Activated CD4-positive, alpha-beta T cell treated with anti-CD3 and anti-CD28 coated beads, Interleukin-2, amount 50 U/mL, for 48 hours (primary cell): ENCODE data around the gene SORBS1.

Experiments
- DNase-seq, 2 experiments: peaks; one replicate each; pipeline ENCODE4 v3.0.0-alpha.2; 2020

SORBS1 gene

GRCh38 chr10:95282107-95282506 lies 279.1 kb downstream of the SORBS1 start:
- DNase-seq: no peak

DNA sequence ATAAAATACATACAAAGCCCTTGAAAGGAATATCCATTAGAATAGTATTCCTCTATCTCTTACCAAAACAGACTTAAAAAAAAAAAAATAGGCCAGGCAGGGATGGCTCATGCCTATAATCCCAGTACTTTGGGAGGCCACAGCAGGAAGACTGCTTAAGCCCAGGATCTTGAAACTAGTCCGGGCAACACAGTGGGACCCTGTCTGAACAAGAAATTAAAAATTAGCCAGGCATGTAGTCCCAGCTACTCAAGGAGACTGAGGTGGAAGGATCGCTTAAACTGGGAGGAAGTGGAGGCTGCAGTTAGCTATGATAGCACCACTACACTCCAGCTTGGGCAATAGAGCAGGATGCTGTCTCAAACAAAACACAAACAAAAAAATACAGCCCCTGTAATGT lies 280.0 kb downstream of the SORBS1 start:
- no peak for DNase-seq

DNA sequence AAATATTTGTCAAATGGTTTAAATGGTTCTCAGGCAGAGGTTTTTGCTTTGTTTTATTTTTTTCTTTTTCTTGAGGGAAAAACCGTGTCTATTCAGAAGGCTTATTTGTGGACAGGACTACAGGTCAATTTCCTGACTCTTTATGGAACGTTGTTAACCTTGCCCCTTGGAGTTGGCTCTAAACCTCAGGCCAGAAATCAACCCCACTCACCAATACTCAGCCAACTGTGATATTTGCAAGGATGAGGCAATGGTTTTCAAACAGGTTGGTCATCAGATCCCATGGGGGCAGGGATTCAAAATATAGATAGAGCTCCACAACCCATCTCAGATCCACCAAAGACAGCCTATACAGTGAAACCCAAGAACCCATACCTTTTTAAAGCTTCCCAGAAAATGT lies 280.5 kb downstream of the SORBS1 start:
- DNase-seq: no peak

GRCh38 chr10:95279042-95279820 lies 281.9 kb downstream of the SORBS1 start:
- no peak for DNase-seq

GRCh38 chr10:95278061-95278988 lies 282.8 kb downstream of the SORBS1 start:
- DNase-seq: no peak

DNA sequence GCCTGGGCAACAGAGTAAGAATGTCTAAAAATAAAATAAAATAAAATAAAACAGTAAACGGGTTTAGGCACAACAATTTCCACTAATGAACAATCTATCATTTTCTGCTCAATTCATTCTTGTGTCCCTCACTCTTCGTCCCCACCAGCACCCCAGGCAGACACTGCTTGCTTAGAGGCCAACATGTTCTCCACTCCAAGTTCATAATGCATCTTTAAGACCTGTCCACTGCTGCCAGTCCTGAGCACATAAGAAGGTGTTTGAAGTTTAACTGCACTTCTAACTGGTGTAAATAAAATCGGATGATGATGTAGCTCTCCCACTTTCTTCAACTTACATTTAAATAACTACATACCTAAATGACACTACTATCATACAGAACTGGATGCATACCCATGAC lies 283.6 kb downstream of the SORBS1 start:
- no peak for DNase-seq

GRCh38 chr10:95277201-95277570 lies 284.0 kb downstream of the SORBS1 start:
- no peak for DNase-seq

DNA sequence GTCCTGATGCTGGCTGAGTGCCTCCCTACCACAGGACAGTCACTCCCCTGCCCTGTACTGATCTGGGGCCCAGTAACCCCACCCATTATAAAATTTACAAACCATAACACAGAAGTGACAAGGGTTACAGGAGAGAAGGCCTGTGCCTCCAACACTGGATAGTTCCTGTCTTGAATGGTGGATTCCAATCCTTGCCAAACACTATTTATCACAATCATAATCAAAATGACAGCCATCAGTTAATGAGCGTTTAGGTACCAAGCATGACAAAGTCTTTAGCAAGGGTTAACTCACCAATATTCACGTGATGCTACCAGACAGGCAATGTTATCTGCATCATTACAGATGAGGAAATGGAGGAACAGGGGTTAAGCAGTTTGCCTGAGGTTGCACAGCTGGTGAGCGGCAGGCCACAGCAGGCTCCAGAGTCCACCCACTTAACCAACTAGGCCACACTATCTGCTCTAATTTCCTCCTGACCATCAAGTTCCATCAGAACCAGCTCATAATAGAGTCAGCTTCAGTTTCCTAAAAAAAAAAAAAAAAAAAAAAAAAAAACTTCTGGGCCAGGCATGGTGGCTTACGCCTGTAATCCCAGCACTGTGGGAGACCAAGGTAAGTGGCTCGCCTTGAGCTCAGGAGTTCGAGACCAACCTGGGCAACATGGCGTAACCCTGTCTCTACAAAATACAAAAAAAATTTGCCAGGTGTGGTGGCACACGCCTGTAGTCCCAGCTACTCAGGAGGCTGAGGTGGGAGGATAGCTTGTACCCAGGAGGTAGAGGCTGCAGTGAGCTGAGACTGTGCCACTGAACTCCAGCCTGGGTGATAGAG lies 284.6 kb downstream of the SORBS1 start:
- DNase-seq: no peak

DNA sequence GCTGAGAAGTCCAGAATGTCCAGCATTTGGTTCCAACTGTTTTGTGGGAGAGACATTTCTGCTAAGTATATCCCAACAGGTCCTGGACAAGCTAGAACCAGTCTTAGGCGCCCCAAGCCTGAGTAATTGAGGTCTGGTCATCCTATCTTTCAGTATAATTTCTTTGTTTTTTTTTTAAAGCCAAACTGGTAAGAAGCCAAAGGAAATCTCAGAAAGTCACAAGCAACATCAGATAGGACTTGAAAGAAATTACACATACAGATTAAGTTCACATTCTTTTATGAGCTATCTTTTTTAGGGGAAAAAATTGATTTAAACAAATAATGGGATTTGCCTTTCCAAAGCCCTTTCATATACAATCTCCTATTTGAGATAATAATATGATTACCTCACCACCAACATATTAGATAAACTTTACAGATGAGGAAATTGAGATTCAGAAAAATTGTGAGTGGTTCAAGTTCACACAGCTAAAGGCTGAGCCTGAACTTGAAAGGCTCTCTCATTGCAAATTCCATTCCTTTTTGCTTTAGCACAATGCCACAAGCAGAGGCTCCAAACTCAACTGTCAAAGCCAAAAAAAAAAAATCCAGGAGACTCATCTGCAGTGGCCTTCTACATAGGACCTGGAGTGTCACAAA lies 285.3 kb downstream of the SORBS1 start:
- DNase-seq: no peak

- no peak for DNase-seq
These were observed 287.5 kb downstream of the SORBS1 start for GRCh38 chr10:95273393-95274312.

GRCh38 chr10:95268438-95268837 lies 292.7 kb downstream of the SORBS1 start:
- DNase-seq: no peak

GRCh38 chr10:95267251-95267650 lies 293.9 kb downstream of the SORBS1 start:
- no peak for DNase-seq

DNA sequence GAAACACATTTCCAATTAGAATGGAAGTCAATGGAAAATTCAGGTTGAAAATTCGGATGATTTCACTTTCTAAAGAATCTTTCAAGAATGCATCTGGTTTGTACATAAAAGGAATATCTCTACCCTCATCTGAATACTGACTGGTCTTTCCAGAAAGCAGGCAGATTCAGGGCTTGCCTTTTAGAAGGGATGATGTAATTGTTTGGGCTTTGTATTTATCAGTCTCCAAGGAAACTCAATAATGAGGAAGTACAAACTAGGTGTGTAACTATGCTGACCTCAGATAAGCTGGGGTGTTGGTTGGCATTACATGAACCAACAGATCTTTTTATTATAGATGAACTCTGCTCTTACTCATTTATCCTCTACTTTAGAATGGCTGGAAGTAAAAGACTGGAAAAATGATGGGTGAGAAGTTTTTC lies 294.5 kb downstream of the SORBS1 start:
- DNase-seq: no peak

GRCh38 chr10:95265572-95265971 lies 295.6 kb downstream of the SORBS1 start:
- DNase-seq: no peak

DNA sequence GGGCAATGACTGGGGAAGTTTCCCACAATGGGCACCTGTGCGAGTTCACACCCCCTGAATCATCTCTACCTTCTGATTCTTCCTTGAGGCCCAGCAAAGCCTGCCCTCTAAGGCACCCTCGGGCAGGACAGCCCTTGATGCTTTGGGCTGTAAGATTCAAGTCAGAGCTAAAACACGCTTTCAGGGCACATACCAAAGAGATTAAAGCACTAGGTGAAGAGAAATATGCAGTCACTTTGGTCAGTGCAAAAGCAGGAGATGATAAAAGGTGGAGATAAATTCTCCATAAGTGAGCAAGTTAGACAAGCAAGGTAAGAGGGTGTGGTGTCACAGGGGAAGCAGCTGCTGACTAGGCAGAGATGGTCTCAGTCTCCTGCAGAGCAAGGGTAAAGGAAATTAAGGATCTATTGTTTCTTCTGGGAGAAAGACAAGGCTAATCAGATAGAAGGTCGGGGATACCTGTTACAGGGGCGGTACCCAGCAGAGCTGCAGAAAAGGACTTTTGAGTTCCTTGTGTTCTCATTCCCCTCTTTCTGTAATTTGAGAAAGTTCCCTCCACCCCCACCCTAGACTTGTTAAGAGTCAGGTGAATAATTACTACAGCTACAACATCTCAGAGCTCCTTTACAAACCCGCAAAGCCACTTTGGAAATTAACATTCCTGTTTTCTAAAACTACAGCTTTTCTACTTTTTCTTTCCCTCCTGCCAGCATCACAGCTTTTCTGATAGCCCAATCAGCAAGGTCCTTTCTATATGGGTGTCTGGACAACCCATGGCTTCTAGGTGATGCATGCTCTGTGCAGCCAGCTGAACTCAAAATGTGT lies 296.7 kb downstream of the SORBS1 start:
- DNase-seq: no peak

- DNase-seq: no peak
These were observed 297.3 kb downstream of the SORBS1 start for GRCh38 chr10:95263864-95264226.

DNA sequence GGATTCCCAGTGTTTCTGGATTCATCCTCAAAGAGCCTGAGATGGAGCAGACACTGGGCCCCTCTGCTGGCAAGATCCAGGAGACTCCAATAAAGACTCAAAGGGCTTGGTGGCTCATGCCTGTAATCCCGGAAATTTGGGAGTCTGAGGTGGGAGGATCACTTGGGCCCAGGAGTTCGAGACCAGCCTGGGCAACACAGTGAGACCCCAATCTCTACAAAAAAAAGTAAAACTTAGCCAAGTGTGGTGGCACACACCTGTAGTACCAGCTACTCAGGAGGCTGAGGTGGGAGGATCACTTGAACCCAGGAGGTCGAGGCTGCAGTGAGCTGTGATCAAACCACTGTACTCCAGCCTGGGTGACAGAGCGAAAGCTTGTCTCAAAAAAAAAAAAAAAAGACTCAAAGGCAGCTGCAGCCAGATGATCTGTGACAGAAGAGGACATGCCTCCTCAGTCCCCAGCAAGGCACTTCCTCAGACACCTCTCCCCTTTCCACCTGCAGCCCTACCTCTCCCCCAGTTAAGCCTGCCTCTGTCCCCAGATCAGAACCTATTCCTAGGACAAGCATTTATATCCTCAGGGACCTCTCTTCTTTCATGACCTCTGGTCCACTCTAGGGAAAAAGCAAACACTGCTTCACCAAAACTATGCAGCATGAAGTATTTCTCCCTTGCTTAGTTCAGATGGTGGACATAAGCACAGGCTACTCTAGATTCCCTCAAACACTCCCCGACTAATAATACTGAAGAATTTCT lies 298.2 kb downstream of the SORBS1 start:
- DNase-seq: no peak

GRCh38 chr10:95261926-95262325 lies 299.2 kb downstream of the SORBS1 start:
- DNase-seq: no peak
